NCI-H1694 (cell line): ENCODE results near the gene FCRL5.

Source experiments
- DNase-seq: peaks from one replicate; lab custom pipeline; 2025; lab: John Stamatoyannopoulos, UW

FCRL5 gene

GRCh38 chr1:157523774-157524493, 28.4 kb downstream of the FCRL5 start:
- DNase-seq = no peak

- DNase-seq = no peak
Observed at GRCh38 chr1:157521056-157521455, 31.3 kb downstream of the FCRL5 start.

- DNase-seq = no peak
Observed at GRCh38 chr1:157520386-157520935, 31.9 kb downstream of the FCRL5 start.

GRCh38 chr1:157519451-157519850, 32.9 kb downstream of the FCRL5 start:
- DNase-seq = no peak

GRCh38 chr1:157517016-157517415, 35.3 kb downstream of the FCRL5 start:
- DNase-seq = no peak

- DNase-seq = no peak
Observed at GRCh38 chr1:157515709-157516108, 36.6 kb downstream of the FCRL5 start.

GRCh38 chr1:157515141-157515540, 37.2 kb downstream of the FCRL5 start:
- DNase-seq = no peak

- no peak for DNase-seq
Observed at GRCh38 chr1:157512036-157512969, 40.0 kb downstream of the FCRL5 start.

- no peak for DNase-seq
Observed at GRCh38 chr1:157509546-157510232, 42.6 kb downstream of the FCRL5 start.

- peak; percentile 38 for DNase-seq
Observed at GRCh38 chr1:157505481-157506272, 46.6 kb downstream of the FCRL5 start.

- no peak for DNase-seq
Observed at GRCh38 chr1:157504646-157505045, 47.7 kb downstream of the FCRL5 start.

GRCh38 chr1:157499521-157499920, 52.8 kb downstream of the FCRL5 start:
- DNase-seq = no peak

- no peak for DNase-seq
Observed at GRCh38 chr1:157498736-157499090, 53.6 kb downstream of the FCRL5 start.

- DNase-seq = no peak
Observed at GRCh38 chr1:157497987-157498735, 54.2 kb downstream of the FCRL5 start.

- no peak for DNase-seq
Observed at GRCh38 chr1:157497284-157497683, 55.0 kb downstream of the FCRL5 start.

GRCh38 chr1:157496121-157496526, 56.2 kb downstream of the FCRL5 start:
- DNase-seq = peak; percentile 31

GRCh38 chr1:157495285-157495684, 57.0 kb downstream of the FCRL5 start:
- no peak for DNase-seq

GRCh38 chr1:157494093-157494492, 58.2 kb downstream of the FCRL5 start:
- DNase-seq = no peak

- DNase-seq = peak; percentile 42
Observed at GRCh38 chr1:157490467-157491165, 61.7 kb downstream of the FCRL5 start.

- no peak for DNase-seq
Observed at GRCh38 chr1:157488156-157488555, 64.2 kb downstream of the FCRL5 start.
